HepG2 (cell line): ENCODE results near the gene THRB. TPM values are rescaled to one million over a fixed set of nuclear protein-coding genes. Genes with fewer than 3 reads are reported as not detected.

ENCODE experiments used
- ATRX ChIP-seq: sonication (generic); formaldehyde crosslinking; IDR thresholded peaks from 2 replicates; pipeline ENCODE4 v1.4.0; 2020; ENCODE audit warnings: missing genetic modification reagents, borderline replicate concordance
- CENPT ChIP-seq: sonication (generic); formaldehyde crosslinking; IDR thresholded peaks from 2 replicates; pipeline ENCODE4 v1.8.0; 2022; ENCODE audit warnings: low read depth, mild to moderate bottlenecking, moderate library complexity, missing genetic modification reagents
- E2F2 ChIP-seq: sonication (generic); formaldehyde crosslinking; IDR thresholded peaks from 2 replicates; pipeline ENCODE4 v1.4.0; 2020; ENCODE audit warnings: missing genetic modification reagents, borderline replicate concordance
- KDM5A ChIP-seq: fragments of 200-600 bp; sonication (generic); IDR thresholded peaks from 2 replicates; pipeline ENCODE4 v1.7.0; 2018; ENCODE audit warnings: antibody characterized with exemption, mild to moderate bottlenecking, low read length, borderline replicate concordance
- KLF12 ChIP-seq: sonication (generic); formaldehyde crosslinking; IDR thresholded peaks from 2 replicates; pipeline ENCODE4 v1.4.0; 2020; ENCODE audit warnings: missing genetic modification reagents, borderline replicate concordance
- MEF2D ChIP-seq: sonication (generic); formaldehyde crosslinking; IDR thresholded peaks from 2 replicates; pipeline ENCODE4 v1.5.1; 2020; ENCODE audit warnings: mild to moderate bottlenecking, missing genetic modification reagents
- NR3C1 ChIP-seq: sonication (generic); formaldehyde crosslinking; IDR thresholded peaks from 2 replicates; pipeline ENCODE4 v1.4.0; 2020; ENCODE audit warnings: missing genetic modification reagents
- PBX2 ChIP-seq: IDR thresholded peaks from 2 replicates; pipeline ENCODE4 v1.6.1; 2016; ENCODE audit warnings: control low read depth
- TBL1XR1 ChIP-seq: fragments of 150-350 bp; IDR thresholded peaks from 2 replicates; pipeline ENCODE4 v1.6.1; 2014; ENCODE audit warnings: borderline replicate concordance, low read length; ENCODE audit not compliant: partially characterized antibody
- THAP9 ChIP-seq: sonication (generic); formaldehyde crosslinking; IDR thresholded peaks from 2 replicates; pipeline ENCODE4; 2020; ENCODE audit warnings: missing genetic modification reagents, mild to moderate bottlenecking, borderline replicate concordance
- ZNF510 ChIP-seq: sonication (generic); formaldehyde crosslinking; IDR thresholded peaks from 2 replicates; pipeline ENCODE4 v1.4.0; 2020; ENCODE audit warnings: low read depth, mild to moderate bottlenecking, missing genetic modification reagents
- ZNF512 ChIP-seq: sonication (generic); formaldehyde crosslinking; IDR thresholded peaks from 2 replicates; pipeline ENCODE4 v1.4.0; 2020; ENCODE audit warnings: mild to moderate bottlenecking, missing genetic modification reagents
- ZNF558 ChIP-seq: sonication (generic); formaldehyde crosslinking; IDR thresholded peaks from 2 replicates; pipeline ENCODE4 v1.9.0; 2022; ENCODE audit warnings: mild to moderate bottlenecking, missing genetic modification reagents, borderline replicate concordance
- ZNF691 ChIP-seq: sonication (generic); formaldehyde crosslinking; IDR thresholded peaks from 2 replicates; pipeline ENCODE4 v1.4.0; 2020; ENCODE audit warnings: missing genetic modification reagents, low read depth, mild to moderate bottlenecking, borderline replicate concordance
- ZNF777 ChIP-seq: sonication (generic); formaldehyde crosslinking; IDR thresholded peaks from 2 replicates; pipeline ENCODE4 v1.4.0; 2020; ENCODE audit warnings: missing genetic modification reagents
- polyA plus RNA-seq, 8 experiments: library from polyadenylated mRNA; depleted of rRNA in 3 of 8; stranded (reverse) in 7 of 8; unstranded in 1 of 8; fragments of >200 nt; fragmentation: Illumina TruSeq in 4 of 8; extraction: Trizol in 4 of 8; gene quantifications; 2 replicates each; pipeline versions ENCODE4 v1.2.1 to v1.2.3, GENCODE V29; 2011 to 2016; ENCODE audit warnings: low read depth in 4 of 8, missing spikeins in 1 of 8, mixed read lengths in 1 of 8; ENCODE audit not compliant: insufficient read depth in 1 of 8
- total RNA-seq, 5 experiments: library from RNA; depleted of rRNA; stranded (reverse); fragments of >200 nt; fragmentation: Illumina TruSeq; extraction: Trizol; gene quantifications; 2 replicates each; pipeline ENCODE4 v1.2.3, GENCODE V29; 2016; ENCODE audit warnings: low read depth in 1 of 5
- TF ChIP-seq, protein P1 (sequence below): sonication (generic); formaldehyde crosslinking; conservative IDR thresholded peaks from 2 replicates; pipeline ENCODE4 v1.4.0; 2020; ENCODE audit warnings: missing genetic modification reagents
- TF ChIP-seq, protein P2 (sequence below): sonication (generic); formaldehyde crosslinking; IDR thresholded peaks from 2 replicates; pipeline ENCODE4 v1.8.0; 2022; ENCODE audit warnings: missing genetic modification reagents, mild to moderate bottlenecking, moderate library complexity, borderline replicate concordance

THRB gene
- total and polyA plus RNA-seq, 2 of the 13 experiments (the other 11 are each of a cell fraction or from before 2014, with no cell fraction given): 4.7 to 22.7 TPM

GRCh38 chr3:24522146-24522579 is 27.5 kb upstream of the THRB start (continued):
- TF ChIP-seq PBX2 (CRISPR knock-in tag): no peak
- peak; percentile 43; the same call in 1 of the 2 replicates for TF ChIP-seq CENPT (CRISPR knock-in tag)
- no peak for TF ChIP-seq ZNF510 (CRISPR knock-in tag)
- TF ChIP-seq MEF2D (CRISPR knock-in tag): peak; percentile 37; the same call in 1 of the 2 replicates
- no peak for TF ChIP-seq ZNF777 (CRISPR knock-in tag)
- no peak for TF ChIP-seq NR3C1 (CRISPR knock-in tag)
- no peak for TF ChIP-seq ZNF558 (CRISPR knock-in tag)
- TF ChIP-seq ATRX (CRISPR knock-in tag): no peak
- TF ChIP-seq TBL1XR1: no peak
- TF ChIP-seq E2F2: no peak
- no peak for TF ChIP-seq THAP9
- TF ChIP-seq, protein P1, sequence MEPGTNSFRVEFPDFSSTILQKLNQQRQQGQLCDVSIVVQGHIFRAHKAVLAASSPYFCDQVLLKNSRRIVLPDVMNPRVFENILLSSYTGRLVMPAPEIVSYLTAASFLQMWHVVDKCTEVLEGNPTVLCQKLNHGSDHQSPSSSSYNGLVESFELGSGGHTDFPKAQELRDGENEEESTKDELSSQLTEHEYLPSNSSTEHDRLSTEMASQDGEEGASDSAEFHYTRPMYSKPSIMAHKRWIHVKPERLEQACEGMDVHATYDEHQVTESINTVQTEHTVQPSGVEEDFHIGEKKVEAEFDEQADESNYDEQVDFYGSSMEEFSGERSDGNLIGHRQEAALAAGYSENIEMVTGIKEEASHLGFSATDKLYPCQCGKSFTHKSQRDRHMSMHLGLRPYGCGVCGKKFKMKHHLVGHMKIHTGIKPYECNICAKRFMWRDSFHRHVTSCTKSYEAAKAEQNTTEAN (CRISPR knock-in tag): no peak
- TF ChIP-seq KLF12 (CRISPR knock-in tag): no peak
- TF ChIP-seq ZNF512: 0 out of 2 replicates have a peak, but pooled peaks have one; percentile 23
- TF ChIP-seq, protein P2, sequence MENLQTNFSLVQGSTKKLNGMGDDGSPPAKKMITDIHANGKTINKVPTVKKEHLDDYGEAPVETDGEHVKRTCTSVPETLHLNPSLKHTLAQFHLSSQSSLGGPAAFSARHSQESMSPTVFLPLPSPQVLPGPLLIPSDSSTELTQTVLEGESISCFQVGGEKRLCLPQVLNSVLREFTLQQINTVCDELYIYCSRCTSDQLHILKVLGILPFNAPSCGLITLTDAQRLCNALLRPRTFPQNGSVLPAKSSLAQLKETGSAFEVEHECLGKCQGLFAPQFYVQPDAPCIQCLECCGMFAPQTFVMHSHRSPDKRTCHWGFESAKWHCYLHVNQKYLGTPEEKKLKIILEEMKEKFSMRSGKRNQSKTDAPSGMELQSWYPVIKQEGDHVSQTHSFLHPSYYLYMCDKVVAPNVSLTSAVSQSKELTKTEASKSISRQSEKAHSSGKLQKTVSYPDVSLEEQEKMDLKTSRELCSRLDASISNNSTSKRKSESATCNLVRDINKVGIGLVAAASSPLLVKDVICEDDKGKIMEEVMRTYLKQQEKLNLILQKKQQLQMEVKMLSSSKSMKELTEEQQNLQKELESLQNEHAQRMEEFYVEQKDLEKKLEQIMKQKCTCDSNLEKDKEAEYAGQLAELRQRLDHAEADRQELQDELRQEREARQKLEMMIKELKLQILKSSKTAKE (CRISPR knock-in tag): peak; percentile 60; the same call in 1 of the 2 replicates
- no peak; the same call in 1 of the 2 replicates for TF ChIP-seq KDM5A
- no peak for TF ChIP-seq ZNF691 (CRISPR knock-in tag)
